ENCODE results near the gene CHKA.

DNA sequence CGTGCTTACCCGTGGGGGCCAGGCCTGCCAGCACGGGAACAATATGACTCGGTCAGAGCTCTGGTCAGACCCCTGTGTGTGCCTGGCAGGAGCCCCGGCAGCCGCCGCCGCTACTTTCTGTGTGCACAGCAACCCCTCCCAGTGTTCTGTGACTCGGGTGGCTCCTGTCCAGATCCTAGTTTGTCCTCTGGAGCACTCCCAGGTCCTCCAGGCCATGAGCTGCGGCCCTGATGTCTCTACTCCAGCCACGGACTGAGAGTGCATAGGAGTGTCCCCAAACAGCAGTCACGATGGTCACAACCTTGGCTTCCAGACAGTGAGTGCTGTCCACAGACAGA is 87.5 kb downstream of the CHKA start:
- TF ChIP-seq, protein P1, sequence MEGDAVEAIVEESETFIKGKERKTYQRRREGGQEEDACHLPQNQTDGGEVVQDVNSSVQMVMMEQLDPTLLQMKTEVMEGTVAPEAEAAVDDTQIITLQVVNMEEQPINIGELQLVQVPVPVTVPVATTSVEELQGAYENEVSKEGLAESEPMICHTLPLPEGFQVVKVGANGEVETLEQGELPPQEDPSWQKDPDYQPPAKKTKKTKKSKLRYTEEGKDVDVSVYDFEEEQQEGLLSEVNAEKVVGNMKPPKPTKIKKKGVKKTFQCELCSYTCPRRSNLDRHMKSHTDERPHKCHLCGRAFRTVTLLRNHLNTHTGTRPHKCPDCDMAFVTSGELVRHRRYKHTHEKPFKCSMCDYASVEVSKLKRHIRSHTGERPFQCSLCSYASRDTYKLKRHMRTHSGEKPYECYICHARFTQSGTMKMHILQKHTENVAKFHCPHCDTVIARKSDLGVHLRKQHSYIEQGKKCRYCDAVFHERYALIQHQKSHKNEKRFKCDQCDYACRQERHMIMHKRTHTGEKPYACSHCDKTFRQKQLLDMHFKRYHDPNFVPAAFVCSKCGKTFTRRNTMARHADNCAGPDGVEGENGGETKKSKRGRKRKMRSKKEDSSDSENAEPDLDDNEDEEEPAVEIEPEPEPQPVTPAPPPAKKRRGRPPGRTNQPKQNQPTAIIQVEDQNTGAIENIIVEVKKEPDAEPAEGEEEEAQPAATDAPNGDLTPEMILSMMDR (IDR thresholded peaks at IDR 0.05; ENCODE audit: low read length) = no peak
- no peak for TF ChIP-seq EZH2 (optimal IDR thresholded peaks at IDR 0.05; ENCODE audit: low read depth, low read length)

Data from MM.1S (cell line).